Measurements from ENCODE around the gene NRSN2.
"Not testable (repeated sequence)": the region's sequence is repeated elsewhere in the genome, so short reads cannot be mapped to it uniquely, and the experiment has no call there.

NRSN2 gene

DNA sequence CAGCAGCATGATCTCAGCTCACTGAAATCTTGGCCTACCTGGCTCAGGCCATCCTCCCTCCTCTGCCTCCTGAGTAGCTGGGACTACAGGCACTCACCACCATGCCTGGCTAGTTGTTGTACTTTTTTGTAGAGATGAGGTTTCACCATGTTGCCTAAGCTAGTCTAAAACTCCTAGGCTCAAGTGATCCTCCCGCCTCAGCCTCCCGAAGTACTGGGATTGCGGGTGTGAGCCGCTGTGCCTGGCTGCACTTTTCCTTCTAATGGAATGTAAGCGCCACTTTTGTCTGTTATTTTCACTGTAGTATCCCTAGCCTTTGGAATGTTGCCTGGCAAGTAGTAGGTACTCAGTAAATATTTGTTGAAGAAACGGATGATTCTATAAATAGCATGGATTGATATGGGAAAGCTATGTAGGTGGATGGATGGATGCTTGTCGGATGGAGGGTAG lies 23.3 kb downstream of the NRSN2 start:
- Histone ChIP-seq H3K4me3 (replicated peaks; ENCODE audit: low read depth, low read length) (no peak overlapping the region), H3K27me3 (replicated peaks; ENCODE audit: control insufficient read depth, insufficient read depth, low read length) (no peaks in the 10 kb centered on the region), H3K36me3 (ENCODE audit: control insufficient read depth, insufficient read depth, low read length) (no peaks in the 10 kb centered on the region)
- DNase-seq (ENCODE audit: extremely low read depth, insufficient read length): no peak
- TF ChIP-seq, protein P1, sequence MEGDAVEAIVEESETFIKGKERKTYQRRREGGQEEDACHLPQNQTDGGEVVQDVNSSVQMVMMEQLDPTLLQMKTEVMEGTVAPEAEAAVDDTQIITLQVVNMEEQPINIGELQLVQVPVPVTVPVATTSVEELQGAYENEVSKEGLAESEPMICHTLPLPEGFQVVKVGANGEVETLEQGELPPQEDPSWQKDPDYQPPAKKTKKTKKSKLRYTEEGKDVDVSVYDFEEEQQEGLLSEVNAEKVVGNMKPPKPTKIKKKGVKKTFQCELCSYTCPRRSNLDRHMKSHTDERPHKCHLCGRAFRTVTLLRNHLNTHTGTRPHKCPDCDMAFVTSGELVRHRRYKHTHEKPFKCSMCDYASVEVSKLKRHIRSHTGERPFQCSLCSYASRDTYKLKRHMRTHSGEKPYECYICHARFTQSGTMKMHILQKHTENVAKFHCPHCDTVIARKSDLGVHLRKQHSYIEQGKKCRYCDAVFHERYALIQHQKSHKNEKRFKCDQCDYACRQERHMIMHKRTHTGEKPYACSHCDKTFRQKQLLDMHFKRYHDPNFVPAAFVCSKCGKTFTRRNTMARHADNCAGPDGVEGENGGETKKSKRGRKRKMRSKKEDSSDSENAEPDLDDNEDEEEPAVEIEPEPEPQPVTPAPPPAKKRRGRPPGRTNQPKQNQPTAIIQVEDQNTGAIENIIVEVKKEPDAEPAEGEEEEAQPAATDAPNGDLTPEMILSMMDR (IDR thresholded peaks at IDR 0.05; ENCODE audit: insufficient read depth, low read length, poor library complexity, severe bottlenecking): no peak

DNA sequence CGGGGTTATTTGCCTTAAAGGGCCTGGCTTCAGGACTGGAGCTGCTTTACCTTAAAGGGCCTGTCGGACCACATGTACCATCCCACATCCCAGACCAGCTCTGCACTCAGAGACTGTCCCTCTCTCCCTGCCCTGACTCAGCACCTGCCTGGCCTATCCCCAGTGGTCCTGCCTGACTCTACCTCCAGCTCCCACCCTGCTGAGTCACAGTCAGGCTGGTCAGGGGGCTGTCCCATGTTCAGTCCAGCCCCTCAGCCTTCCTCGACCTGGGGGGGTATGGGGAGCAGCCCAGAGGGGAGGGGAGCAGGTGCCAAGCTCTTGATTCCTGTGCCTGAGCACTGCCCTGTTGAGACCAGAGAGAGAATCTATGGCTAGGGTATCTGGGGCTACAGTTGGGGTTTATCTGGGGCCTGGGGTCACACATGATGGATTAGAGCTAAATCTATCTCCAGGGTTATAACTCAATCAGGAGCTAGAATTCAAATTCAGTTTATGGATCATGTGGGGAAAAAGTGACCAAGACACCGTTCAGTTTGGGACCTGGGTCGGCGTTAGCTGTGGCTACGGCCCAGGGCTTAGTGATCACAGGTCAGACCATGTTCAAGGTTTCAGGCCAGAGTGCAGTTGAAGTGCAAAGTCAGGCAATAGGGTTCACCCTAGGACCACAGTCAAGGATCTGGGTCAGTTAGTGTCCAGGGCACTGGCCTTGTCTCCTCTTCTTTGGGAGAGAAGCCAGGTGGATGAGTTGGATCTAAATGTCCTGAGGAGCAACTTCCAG lies 24.3 kb downstream of the NRSN2 start:
- no peaks in the 10 kb centered on the region for H3K36me3 ChIP-seq (ENCODE audit: control insufficient read depth, insufficient read depth, low read length)
- TF ChIP-seq, protein P1 (IDR thresholded peaks at IDR 0.05; ENCODE audit: insufficient read depth, low read length, poor library complexity, severe bottlenecking): no peak
- DNase-seq (ENCODE audit: extremely low read depth, insufficient read length): no peak
- no peak overlapping the region for H3K4me3 ChIP-seq (replicated peaks; ENCODE audit: low read depth, low read length)
- no peaks in the 10 kb centered on the region for H3K27me3 ChIP-seq (replicated peaks; ENCODE audit: control insufficient read depth, insufficient read depth, low read length)

DNA sequence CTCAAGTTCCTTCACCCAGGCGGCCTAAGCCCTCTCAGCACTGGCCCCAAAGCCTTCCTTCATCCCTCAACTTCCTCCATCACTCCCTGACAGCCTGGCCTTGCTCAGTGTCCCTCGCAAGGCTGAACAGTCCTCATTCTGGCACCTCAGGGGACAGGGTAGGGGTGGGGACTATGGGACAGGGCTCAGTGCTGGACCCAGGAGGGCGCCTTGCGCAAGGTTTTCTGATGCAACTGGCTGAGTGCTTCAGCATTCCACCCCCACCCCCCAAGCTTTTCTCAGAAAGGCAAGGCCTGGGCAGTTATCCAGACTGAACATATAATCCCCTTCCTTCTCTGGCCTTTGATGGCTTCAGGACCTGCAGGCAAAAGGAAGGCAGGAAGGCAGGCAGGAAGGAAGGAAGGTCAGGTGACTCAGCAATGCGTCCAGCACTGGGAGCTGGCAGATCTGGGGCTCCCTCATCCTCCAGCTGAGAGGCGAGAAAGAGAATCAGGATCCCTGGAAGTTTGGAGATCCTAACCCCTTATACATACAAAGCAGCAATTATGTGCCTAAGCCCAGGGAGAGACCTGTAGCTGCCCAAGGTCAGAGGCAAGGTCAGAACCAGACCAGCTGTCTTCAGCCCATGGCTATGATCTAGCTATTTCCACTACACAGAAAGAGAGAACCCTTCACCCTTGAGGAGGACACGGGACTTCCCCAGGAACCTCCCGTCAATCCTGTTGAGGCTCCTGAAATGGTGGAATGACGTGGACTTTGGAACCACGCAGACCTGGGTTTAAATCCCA lies 25.0 kb downstream of the NRSN2 start:
- H3K4me3 ChIP-seq (replicated peaks; ENCODE audit: low read depth, low read length): no peak overlapping the region
- H3K27me3 ChIP-seq (replicated peaks; ENCODE audit: control insufficient read depth, insufficient read depth, low read length): no peaks in the 10 kb centered on the region
- no peaks in the 10 kb centered on the region for H3K36me3 ChIP-seq (ENCODE audit: control insufficient read depth, insufficient read depth, low read length)
- TF ChIP-seq, protein P1 (IDR thresholded peaks at IDR 0.05; ENCODE audit: insufficient read depth, low read length, poor library complexity, severe bottlenecking): no peak
- no peak for DNase-seq (ENCODE audit: extremely low read depth, insufficient read length)

DNA sequence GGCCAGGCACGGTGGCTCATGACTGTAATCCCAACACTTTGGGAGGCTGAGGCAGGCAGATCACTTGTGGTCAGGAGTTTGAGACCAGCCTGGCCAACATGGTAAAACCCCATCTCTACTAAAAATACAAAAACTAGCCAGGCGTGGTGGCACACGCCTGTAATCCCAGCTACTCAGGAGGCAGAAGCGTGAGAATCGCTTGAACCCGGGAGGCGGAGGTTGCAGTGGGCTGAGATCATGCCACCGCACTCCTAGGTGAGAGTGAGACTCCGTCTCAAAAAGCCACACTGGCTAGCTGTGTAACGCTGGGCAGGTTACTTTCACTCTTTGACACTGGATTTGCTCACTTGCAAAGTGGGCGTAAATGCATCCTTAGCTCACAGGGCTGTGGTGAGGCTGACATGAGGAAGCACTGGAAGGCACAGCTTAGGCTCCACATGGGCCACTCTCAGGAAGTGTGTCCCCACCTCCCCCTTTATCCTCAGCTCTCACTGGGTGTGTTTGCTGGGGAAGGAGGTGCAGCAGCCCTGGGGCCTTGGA lies 25.7 kb downstream of the NRSN2 start:
- not testable (repeated sequence) for H3K27me3 ChIP-seq (replicated peaks; ENCODE audit: control insufficient read depth, insufficient read depth, low read length); DNase-seq (ENCODE audit: extremely low read depth, insufficient read length); H3K4me3 ChIP-seq (replicated peaks; ENCODE audit: low read depth, low read length); H3K36me3 ChIP-seq (ENCODE audit: control insufficient read depth, insufficient read depth, low read length)

DNA sequence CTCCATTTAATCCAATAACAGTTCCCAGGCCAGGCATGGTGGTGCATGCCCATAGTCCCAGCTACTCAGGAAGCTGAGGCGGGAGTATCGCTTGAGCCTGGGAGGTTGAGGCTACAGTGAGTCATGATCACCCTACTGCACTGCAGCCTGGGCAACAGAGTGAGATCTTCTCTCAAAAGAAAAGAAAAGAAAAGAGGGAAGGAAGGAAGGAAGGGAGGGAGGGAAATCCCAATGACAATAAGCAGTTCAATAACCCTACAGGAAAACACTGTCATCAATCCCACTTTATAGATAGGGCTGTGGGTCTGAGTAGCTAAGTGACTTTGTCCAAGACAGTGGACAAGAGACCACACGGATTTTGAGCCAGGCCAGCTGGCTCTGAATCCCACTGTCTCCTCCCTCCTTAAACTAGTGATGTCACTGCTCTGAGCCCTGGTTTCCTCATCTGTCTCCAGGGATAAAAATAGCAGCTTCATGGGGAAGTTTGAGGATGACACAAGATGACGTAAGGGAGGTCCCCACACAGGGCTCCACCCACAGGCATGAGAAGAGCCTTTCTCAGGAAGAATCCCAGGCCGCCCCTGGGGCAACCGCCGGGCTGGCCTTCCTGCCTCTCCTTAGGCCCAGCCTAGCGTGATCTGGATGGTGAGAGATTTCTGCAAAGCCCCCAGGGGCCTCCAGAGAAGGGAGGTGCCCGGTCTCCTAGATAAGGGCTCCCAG lies 26.4 kb downstream of the NRSN2 start:
- no peak overlapping the region for H3K4me3 ChIP-seq (replicated peaks; ENCODE audit: low read depth, low read length)
- H3K27me3 ChIP-seq (replicated peaks; ENCODE audit: control insufficient read depth, insufficient read depth, low read length): no peaks in the 10 kb centered on the region
- TF ChIP-seq, protein P1 (IDR thresholded peaks at IDR 0.05; ENCODE audit: insufficient read depth, low read length, poor library complexity, severe bottlenecking): no peak
- no peaks in the 10 kb centered on the region for H3K36me3 ChIP-seq (ENCODE audit: control insufficient read depth, insufficient read depth, low read length)
- no peak for DNase-seq (ENCODE audit: extremely low read depth, insufficient read length)

Data from GM06990 (cell line).